Measurements from ENCODE around the gene ANKRD12. TPM values are rescaled to one million over a fixed set of nuclear protein-coding genes. Genes with fewer than 3 reads are reported as not detected.

ANKRD12 gene
- total RNA-seq, 1 donor from 2014 or later: 53.3 TPM

GRCh38 chr18:9103376-9103873 lies 33.2 kb upstream of the ANKRD12 start:
- Mint-ChIP-seq H3K27ac (peak overlapping the region; percentile 96), H3K9me3 (ENCODE audit: low read depth) (no peaks in the 10 kb centered on the region), H3K4me1 (ENCODE audit: low read depth) (peaks cover 51% of the 10 kb centered on the region), H3K4me3 (ENCODE audit: low read depth) (peak overlapping the region; percentile 86), H3K27me3 (no peaks in the 10 kb centered on the region), H3K36me3 (ENCODE audit: insufficient read depth) (peaks cover 1% of the 10 kb centered on the region)
- TF ChIP-seq CTCF (IDR thresholded peaks at IDR 0.05; ENCODE audit: unreplicated experiment): no peak
- DNase-seq (ENCODE audit: low spot score, unreplicated experiment): no peak

- Mint-ChIP-seq H3K36me3 (ENCODE audit: insufficient read depth) (peaks cover 1% of the 10 kb centered on the region), H3K9me3 (ENCODE audit: low read depth) (no peaks in the 10 kb centered on the region), H3K4me3 (ENCODE audit: low read depth) (peak overlapping the region; percentile 86), H3K27ac (peak overlapping the region; percentile 96), H3K4me1 (ENCODE audit: low read depth) (peaks cover 54% of the 10 kb centered on the region), H3K27me3 (no peaks in the 10 kb centered on the region)
- DNase-seq (ENCODE audit: low spot score, unreplicated experiment): no peak
- no peak for TF ChIP-seq CTCF (IDR thresholded peaks at IDR 0.05; ENCODE audit: unreplicated experiment)
Observed at GRCh38 chr18:9104244-9104901, 32.2 kb upstream of the ANKRD12 start.

- no peaks in the 10 kb centered on the region for H3K27me3 Mint-ChIP-seq
- H3K27ac Mint-ChIP-seq: no peak overlapping the region
- TF ChIP-seq CTCF (IDR thresholded peaks at IDR 0.05; ENCODE audit: unreplicated experiment): no peak
- peaks cover 58% of the 10 kb centered on the region for H3K4me1 Mint-ChIP-seq (ENCODE audit: low read depth)
- H3K9me3 Mint-ChIP-seq (ENCODE audit: low read depth): no peaks in the 10 kb centered on the region
- peak overlapping the region; percentile 86 for H3K4me3 Mint-ChIP-seq (ENCODE audit: low read depth)
- no peak for DNase-seq (ENCODE audit: low spot score, unreplicated experiment)
- peaks cover 1% of the 10 kb centered on the region for H3K36me3 Mint-ChIP-seq (ENCODE audit: insufficient read depth)
Observed at GRCh38 chr18:9105420-9105819, 31.2 kb upstream of the ANKRD12 start.

- peak overlapping the region; percentile 86 for H3K4me3 Mint-ChIP-seq (ENCODE audit: low read depth)
- peak overlapping the region; percentile 31 for H3K27ac Mint-ChIP-seq
- peaks cover 1% of the 10 kb centered on the region for H3K36me3 Mint-ChIP-seq (ENCODE audit: insufficient read depth)
- H3K4me1 Mint-ChIP-seq (ENCODE audit: low read depth): peaks cover 58% of the 10 kb centered on the region
- no peak for TF ChIP-seq CTCF (IDR thresholded peaks at IDR 0.05; ENCODE audit: unreplicated experiment)
- no peaks in the 10 kb centered on the region for H3K9me3 Mint-ChIP-seq (ENCODE audit: low read depth)
- no peak for DNase-seq (ENCODE audit: low spot score, unreplicated experiment)
- H3K27me3 Mint-ChIP-seq: no peaks in the 10 kb centered on the region
Observed at GRCh38 chr18:9106094-9106493, 30.5 kb upstream of the ANKRD12 start.

- peaks cover 1% of the 10 kb centered on the region for H3K36me3 Mint-ChIP-seq (ENCODE audit: insufficient read depth)
- H3K9me3 Mint-ChIP-seq (ENCODE audit: low read depth): no peaks in the 10 kb centered on the region
- no peak for DNase-seq (ENCODE audit: low spot score, unreplicated experiment)
- H3K27ac Mint-ChIP-seq: peak overlapping the region; percentile 25
- H3K4me3 Mint-ChIP-seq (ENCODE audit: low read depth): no peak overlapping the region
- TF ChIP-seq CTCF (IDR thresholded peaks at IDR 0.05; ENCODE audit: unreplicated experiment): no peak
- H3K4me1 Mint-ChIP-seq (ENCODE audit: low read depth): peaks cover 54% of the 10 kb centered on the region
- no peaks in the 10 kb centered on the region for H3K27me3 Mint-ChIP-seq
Observed at GRCh38 chr18:9106800-9107584, 29.6 kb upstream of the ANKRD12 start.

Measured in progenitor cell of endocrine pancreas (in vitro differentiated cells).